Adrenal gland (tissue), 5 donors: ENCODE data around the gene TUBGCP5.

Source experiments
- POLR2A ChIP-seq, 2 donors: fragments of 450-650 bp; IDR thresholded peaks; one replicate each; pipeline ENCODE4 v1.6.1; 2017; ENCODE audit warnings: antibody characterized with exemption in 2 of 2, mild to moderate bottlenecking in 2 of 2, moderate library complexity in 1 of 2
- TF ChIP-seq, protein P1 (sequence below), 6 experiments: fragments of 450-650 bp in 4 of 6; fragments of 200-600 bp in 2 of 6; sonication (generic) in 1 of 6; IDR thresholded peaks; 1 replicate in 5 of 6; 2 replicates in 1 of 6; pipeline versions ENCODE4 v1.5.1 to v1.8.0; 2016 to 2021; ENCODE audit warnings: antibody characterized with exemption in 6 of 6, mild to moderate bottlenecking in 2 of 6, moderate library complexity in 1 of 6
- donor health status: DM: no; HTN: no; CAD: no.

- TF ChIP-seq POLR2A (IDR thresholded peaks at IDR 0.05): no peak
- TF ChIP-seq, protein P1, sequence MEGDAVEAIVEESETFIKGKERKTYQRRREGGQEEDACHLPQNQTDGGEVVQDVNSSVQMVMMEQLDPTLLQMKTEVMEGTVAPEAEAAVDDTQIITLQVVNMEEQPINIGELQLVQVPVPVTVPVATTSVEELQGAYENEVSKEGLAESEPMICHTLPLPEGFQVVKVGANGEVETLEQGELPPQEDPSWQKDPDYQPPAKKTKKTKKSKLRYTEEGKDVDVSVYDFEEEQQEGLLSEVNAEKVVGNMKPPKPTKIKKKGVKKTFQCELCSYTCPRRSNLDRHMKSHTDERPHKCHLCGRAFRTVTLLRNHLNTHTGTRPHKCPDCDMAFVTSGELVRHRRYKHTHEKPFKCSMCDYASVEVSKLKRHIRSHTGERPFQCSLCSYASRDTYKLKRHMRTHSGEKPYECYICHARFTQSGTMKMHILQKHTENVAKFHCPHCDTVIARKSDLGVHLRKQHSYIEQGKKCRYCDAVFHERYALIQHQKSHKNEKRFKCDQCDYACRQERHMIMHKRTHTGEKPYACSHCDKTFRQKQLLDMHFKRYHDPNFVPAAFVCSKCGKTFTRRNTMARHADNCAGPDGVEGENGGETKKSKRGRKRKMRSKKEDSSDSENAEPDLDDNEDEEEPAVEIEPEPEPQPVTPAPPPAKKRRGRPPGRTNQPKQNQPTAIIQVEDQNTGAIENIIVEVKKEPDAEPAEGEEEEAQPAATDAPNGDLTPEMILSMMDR (IDR thresholded peaks at IDR 0.05): no peak
These were observed 36.4 kb downstream of the TUBGCP5 start for GRCh38 chr15:23002920-23003319.
